K562 treated with DMSO at 1 percent for 48 hours (cell line): Measurements from ENCODE around the gene SEMA4C. TPM values are rescaled to one million over a fixed set of nuclear protein-coding genes. Genes with fewer than 3 reads are reported as not detected.

ENCODE experiments used
- total RNA-seq: library from RNA; unstranded; fragments of 300-600 nt; gene quantifications from 2 replicates; pipeline ENCODE4 v1.2.3, GENCODE V29; 2022; ENCODE audit warnings: low replicate concordance; ENCODE audit errors: extremely low read depth

SEMA4C gene
- total RNA-seq, result not detected in 2 replicates

GRCh38 chr2:96869822-96870625 is at the start of gene SEMA4C:
Gene SEMA4C, minus strand, starts transcription at chr2:96870080. Its CDS starts 2,194 bp downstream, at chr2:96867886.

GRCh38 chr2:96857667-96858372 is 12.1 kb downstream of the SEMA4C start, which contains the start of gene ANKRD39:
Gene ANKRD39, minus strand, starts transcription at chr2:96858016. Its CDS starts 29 bp downstream, at chr2:96857987.

GRCh38 chr2:96843538-96844268 is 26.2 kb downstream of the SEMA4C start, which contains the start of gene ANKRD23:
Gene ANKRD23, minus strand, starts transcription at chr2:96844021. Its CDS starts 29 bp downstream, at chr2:96843992.

GRCh38 chr2:96816127-96816835 is 53.6 kb downstream of the SEMA4C start, which contains the start of gene CNNM3:
Gene CNNM3, plus strand, starts transcription at chr2:96816268. Its CDS starts 10 bp downstream, at chr2:96816278.

Other genes with a start within 250 kb of the SEMA4C start
- gene KANSL3, start 231.8 kb downstream of the SEMA4C start, total RNA-seq, result not detected in 2 replicates
- gene FER1L5, start 227.3 kb downstream of the SEMA4C start, total RNA-seq, result not detected in 2 replicates
- gene LMAN2L, start 130.0 kb downstream of the SEMA4C start, total RNA-seq, result not detected in 2 replicates
- not detected in 2 replicates for gene CNNM4, start 109.2 kb downstream of the SEMA4C start, total RNA-seq
- not detected in 2 replicates for gene CNNM3, start 53.8 kb downstream of the SEMA4C start, total RNA-seq
- not detected in 2 replicates for gene ANKRD23, start 26.1 kb downstream of the SEMA4C start, total RNA-seq
- not detected in 2 replicates for gene ANKRD39, start 12.1 kb downstream of the SEMA4C start, total RNA-seq
- gene FAM178B, start 116.5 kb upstream of the SEMA4C start, total RNA-seq, result not detected in 2 replicates
- gene FAHD2B, start 224.8 kb upstream of the SEMA4C start, total RNA-seq, result 319 TPM in 1 of 2 replicates, not detected in the other
- gene ANKRD36, start 243.1 kb upstream of the SEMA4C start, total RNA-seq, result not detected in 2 replicates